H1 (cell line): ENCODE data around the gene DEPP1. TPM values are rescaled to one million over a fixed set of nuclear protein-coding genes. Genes with fewer than 3 reads are reported as not detected.

Experiments
- CBX5 ChIP-seq: fragments of 300-800, 300-1000 bp; sonication (generic); IDR thresholded peaks from 2 replicates; pipeline ENCODE4 v1.7.1; 2016; ENCODE audit warnings: antibody characterized with exemption, low read length, low read depth
- CEBPB ChIP-seq: IDR thresholded peaks from 2 replicates; pipeline ENCODE4 v1.6.1; 2012; ENCODE audit warnings: low read depth, low read length
- HDAC6 ChIP-seq: IDR thresholded peaks from one replicate; pipeline ENCODE4 v1.7.1; 2012; ENCODE audit warnings: low read depth, mild to moderate bottlenecking, inconsistent platforms, low read length, moderate library complexity
- POLR2A ChIP-seq, 2 experiments: IDR thresholded peaks; 1 replicate in 1 of 2; 2 replicates in 1 of 2; pipeline ENCODE4 v1.6.1; 2011; ENCODE audit warnings: low read depth in 2 of 2, low read length in 2 of 2, mild to moderate bottlenecking in 2 of 2; ENCODE audit errors: control extremely low read depth in 1 of 2
- polyA plus RNA-seq, 7 experiments: library from polyadenylated mRNA; depleted of rRNA in 3 of 7; stranded (reverse) in 5 of 7; unstranded in 2 of 7; fragments of >200 nt in 5 of 7; fragments of 200-250 nt in 2 of 7; gene quantifications; 1 replicate in 5 of 7; 2 replicates in 1 of 7; 4 replicates in 1 of 7; pipeline versions ENCODE4 v1.2.1 to v1.2.3, GENCODE V29; 2011 to 2013; ENCODE audit warnings: missing spikeins in 2 of 7, mixed read lengths in 2 of 7
- total RNA-seq: library from RNA; stranded (reverse); fragmentation: NEBNext Ultra II Directional; extraction: Animal tissue kit (Norgen Biotek cat#: 25700); gene quantifications from 2 replicates; pipeline ENCODE4 v1.2.1, GENCODE V29; 2021
- TF ChIP-seq, protein P1 (sequence below): IDR thresholded peaks from 2 replicates; pipeline ENCODE4 v1.6.1; 2011; ENCODE audit warnings: low read depth, mild to moderate bottlenecking, low read length; ENCODE audit not compliant: insufficient read depth
- TF ChIP-seq, protein P2 (sequence below): fragments of 300-600 bp; sonication (generic); IDR thresholded peaks from 2 replicates; pipeline ENCODE4 v1.7.1; 2012; ENCODE audit warnings: low read length, moderate library complexity, mild to moderate bottlenecking, inconsistent platforms; ENCODE audit not compliant: insufficient replicate concordance

The DEPP1 gene
- total and polyA plus RNA-seq, 2 of the 8 experiments (the other 6 are each of a cell fraction or from before 2014, with no cell fraction given) = 0.67 to 4.5 TPM

DNA sequence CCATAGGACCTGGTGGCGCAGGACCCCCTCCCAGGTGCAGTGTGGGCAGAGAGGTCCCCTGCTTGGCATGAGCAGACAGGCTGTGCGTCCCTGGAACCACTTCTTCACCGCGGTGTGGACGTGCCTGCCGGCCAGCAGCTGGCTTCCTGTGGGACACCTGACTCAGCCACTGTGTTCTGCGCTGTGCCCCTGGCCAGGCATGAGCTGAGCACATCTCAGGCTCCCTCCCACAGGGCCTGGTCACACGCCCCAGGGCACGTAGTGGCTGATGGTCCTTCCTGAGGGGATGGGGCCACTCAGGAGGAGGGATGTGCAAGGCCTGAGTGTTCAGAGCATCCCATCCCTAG, 3.5 kb upstream of the DEPP1 start (continued):
- TF ChIP-seq HDAC6 = no peak
- no peak for TF ChIP-seq CEBPB
- TF ChIP-seq POLR2A (IDR thresholded peaks at IDR 0.05; ENCODE audit: control extremely low read depth in 1 of 2, low read depth in 2 of 2, low read length in 2 of 2) = no peak
- TF ChIP-seq CBX5 = no peak
- TF ChIP-seq, protein P1, sequence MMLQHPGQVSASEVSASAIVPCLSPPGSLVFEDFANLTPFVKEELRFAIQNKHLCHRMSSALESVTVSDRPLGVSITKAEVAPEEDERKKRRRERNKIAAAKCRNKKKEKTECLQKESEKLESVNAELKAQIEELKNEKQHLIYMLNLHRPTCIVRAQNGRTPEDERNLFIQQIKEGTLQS = no peak
- TF ChIP-seq, protein P2, sequence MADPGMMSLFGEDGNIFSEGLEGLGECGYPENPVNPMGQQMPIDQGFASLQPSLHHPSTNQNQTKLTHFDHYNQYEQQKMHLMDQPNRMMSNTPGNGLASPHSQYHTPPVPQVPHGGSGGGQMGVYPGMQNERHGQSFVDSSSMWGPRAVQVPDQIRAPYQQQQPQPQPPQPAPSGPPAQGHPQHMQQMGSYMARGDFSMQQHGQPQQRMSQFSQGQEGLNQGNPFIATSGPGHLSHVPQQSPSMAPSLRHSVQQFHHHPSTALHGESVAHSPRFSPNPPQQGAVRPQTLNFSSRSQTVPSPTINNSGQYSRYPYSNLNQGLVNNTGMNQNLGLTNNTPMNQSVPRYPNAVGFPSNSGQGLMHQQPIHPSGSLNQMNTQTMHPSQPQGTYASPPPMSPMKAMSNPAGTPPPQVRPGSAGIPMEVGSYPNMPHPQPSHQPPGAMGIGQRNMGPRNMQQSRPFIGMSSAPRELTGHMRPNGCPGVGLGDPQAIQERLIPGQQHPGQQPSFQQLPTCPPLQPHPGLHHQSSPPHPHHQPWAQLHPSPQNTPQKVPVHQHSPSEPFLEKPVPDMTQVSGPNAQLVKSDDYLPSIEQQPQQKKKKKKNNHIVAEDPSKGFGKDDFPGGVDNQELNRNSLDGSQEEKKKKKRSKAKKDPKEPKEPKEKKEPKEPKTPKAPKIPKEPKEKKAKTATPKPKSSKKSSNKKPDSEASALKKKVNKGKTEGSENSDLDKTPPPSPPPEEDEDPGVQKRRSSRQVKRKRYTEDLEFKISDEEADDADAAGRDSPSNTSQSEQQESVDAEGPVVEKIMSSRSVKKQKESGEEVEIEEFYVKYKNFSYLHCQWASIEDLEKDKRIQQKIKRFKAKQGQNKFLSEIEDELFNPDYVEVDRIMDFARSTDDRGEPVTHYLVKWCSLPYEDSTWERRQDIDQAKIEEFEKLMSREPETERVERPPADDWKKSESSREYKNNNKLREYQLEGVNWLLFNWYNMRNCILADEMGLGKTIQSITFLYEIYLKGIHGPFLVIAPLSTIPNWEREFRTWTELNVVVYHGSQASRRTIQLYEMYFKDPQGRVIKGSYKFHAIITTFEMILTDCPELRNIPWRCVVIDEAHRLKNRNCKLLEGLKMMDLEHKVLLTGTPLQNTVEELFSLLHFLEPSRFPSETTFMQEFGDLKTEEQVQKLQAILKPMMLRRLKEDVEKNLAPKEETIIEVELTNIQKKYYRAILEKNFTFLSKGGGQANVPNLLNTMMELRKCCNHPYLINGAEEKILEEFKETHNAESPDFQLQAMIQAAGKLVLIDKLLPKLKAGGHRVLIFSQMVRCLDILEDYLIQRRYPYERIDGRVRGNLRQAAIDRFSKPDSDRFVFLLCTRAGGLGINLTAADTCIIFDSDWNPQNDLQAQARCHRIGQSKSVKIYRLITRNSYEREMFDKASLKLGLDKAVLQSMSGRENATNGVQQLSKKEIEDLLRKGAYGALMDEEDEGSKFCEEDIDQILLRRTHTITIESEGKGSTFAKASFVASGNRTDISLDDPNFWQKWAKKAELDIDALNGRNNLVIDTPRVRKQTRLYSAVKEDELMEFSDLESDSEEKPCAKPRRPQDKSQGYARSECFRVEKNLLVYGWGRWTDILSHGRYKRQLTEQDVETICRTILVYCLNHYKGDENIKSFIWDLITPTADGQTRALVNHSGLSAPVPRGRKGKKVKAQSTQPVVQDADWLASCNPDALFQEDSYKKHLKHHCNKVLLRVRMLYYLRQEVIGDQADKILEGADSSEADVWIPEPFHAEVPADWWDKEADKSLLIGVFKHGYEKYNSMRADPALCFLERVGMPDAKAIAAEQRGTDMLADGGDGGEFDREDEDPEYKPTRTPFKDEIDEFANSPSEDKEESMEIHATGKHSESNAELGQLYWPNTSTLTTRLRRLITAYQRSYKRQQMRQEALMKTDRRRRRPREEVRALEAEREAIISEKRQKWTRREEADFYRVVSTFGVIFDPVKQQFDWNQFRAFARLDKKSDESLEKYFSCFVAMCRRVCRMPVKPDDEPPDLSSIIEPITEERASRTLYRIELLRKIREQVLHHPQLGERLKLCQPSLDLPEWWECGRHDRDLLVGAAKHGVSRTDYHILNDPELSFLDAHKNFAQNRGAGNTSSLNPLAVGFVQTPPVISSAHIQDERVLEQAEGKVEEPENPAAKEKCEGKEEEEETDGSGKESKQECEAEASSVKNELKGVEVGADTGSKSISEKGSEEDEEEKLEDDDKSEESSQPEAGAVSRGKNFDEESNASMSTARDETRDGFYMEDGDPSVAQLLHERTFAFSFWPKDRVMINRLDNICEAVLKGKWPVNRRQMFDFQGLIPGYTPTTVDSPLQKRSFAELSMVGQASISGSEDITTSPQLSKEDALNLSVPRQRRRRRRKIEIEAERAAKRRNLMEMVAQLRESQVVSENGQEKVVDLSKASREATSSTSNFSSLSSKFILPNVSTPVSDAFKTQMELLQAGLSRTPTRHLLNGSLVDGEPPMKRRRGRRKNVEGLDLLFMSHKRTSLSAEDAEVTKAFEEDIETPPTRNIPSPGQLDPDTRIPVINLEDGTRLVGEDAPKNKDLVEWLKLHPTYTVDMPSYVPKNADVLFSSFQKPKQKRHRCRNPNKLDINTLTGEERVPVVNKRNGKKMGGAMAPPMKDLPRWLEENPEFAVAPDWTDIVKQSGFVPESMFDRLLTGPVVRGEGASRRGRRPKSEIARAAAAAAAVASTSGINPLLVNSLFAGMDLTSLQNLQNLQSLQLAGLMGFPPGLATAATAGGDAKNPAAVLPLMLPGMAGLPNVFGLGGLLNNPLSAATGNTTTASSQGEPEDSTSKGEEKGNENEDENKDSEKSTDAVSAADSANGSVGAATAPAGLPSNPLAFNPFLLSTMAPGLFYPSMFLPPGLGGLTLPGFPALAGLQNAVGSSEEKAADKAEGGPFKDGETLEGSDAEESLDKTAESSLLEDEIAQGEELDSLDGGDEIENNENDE = no peak
